K562 treated with DMSO at 1 percent for 4 hours (cell line): Measurements from ENCODE around the gene ZNF648. TPM values are rescaled to one million over a fixed set of nuclear protein-coding genes. Genes with fewer than 3 reads are reported as not detected.

Experiments used
- total RNA-seq: library from RNA; unstranded; fragments of 300-600 nt; gene quantifications from 2 replicates; pipeline ENCODE4 v1.2.3, GENCODE V29; 2022; ENCODE audit not compliant: insufficient read depth

The ZNF648 gene, protein sequence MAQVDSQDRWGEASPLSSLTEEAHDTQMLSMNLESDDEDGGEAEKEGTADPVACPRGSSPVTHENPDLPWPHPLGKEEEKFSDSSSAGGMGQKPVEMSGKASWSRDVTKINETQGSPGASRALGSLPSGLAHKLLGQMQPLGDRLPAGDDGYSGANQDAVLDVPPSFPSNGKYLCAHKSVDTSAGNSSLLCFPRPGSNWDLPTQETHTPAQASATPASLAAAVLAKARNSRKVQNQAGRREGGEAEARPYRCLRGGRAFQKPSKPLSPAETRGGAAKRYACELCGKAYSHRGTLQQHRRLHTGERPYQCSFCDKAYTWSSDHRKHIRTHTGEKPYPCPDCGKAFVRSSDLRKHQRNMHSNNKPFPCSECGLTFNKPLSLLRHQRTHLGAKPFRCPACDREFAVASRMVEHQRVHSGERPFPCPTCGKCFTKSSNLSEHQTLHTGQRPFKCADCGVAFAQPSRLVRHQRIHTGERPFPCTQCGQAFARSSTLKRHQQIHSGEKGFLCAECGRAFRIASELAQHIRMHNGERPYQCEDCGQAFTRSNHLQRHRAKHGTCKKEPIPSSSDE
- 0.30 and 0.33 TPM in 2 replicates for total RNA-seq

DNA sequence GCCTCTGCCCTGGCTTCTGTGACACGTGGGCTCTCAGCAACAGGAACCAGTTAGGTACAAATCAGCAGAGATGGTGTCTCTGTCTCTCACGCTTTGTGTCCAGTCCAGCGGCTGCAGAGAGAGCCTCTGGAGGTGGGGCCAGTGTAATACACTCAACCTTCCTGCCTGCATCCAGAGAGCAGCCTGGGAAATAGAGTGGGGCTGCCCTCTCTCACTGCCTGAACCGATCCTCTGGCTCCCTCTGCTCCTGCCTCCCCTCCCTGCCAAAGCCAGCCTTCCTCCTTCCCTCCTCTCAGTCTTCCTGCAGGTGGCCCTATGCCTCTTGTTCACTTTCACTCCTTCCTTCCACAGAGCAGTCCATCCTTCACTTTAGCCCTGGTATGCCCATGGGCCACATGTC, at the start of gene ZNF648:
Gene ZNF648 (minus strand): TSS at position 119 of the 400 bp plus-strand sequence. CDS start 3,702 bp downstream, outside the sequence.

